Panc1 (cell line): Measurements from ENCODE around the gene EIF3CL. TPM values are rescaled to one million over a fixed set of nuclear protein-coding genes. Genes with fewer than 3 reads are reported as not detected.
"Not testable (repeated sequence)": the region's sequence is repeated elsewhere in the genome, so short reads cannot be mapped to it uniquely, and the experiment has no call there.

Source experiments
- ATAC-seq: fragments of 200-7000 bp; cut with Tn5 transposase; 2 replicates; pipeline ENCODE4 v1.9.1; 2020; ENCODE audit warnings: mild to moderate bottlenecking, moderate library complexity
- BruUV-seq: library from RNA; stranded (reverse); fragments of 400-500 nt; replicated peaks from 2 replicates; lab custom pipeline; 2021; lab: Mats Ljungman, UMichigan
- CTCF ChIA-PET: fragments of 300-600 bp; sonication (Branson Sonifier 250); formaldehyde crosslinking; loops from one replicate; lab custom pipeline; 2022; ENCODE audit warnings: antibody characterized with exemption; lab: Charles Lee
- POLR2A ChIA-PET: fragments of 300-600 bp; sonication (Branson Sonifier 250); formaldehyde crosslinking; loops from one replicate; lab custom pipeline; 2022; ENCODE audit warnings: antibody characterized with exemption; lab: Charles Lee
- DNase-seq: peaks from one replicate; pipeline ENCODE4 v3.0.0-alpha.2; 2010; ENCODE audit warnings: low read depth, low spot score
- H3K27ac ChIP-seq: 2 replicates; pipeline ENCODE4 v1.5.1; 2011; ENCODE audit warnings: mild to moderate bottlenecking, low read length, inconsistent platforms
- H3K27me3 ChIP-seq: fragments of 200-500 bp; sonication (Bioruptor generic); 2 replicates; pipeline ENCODE4 v1.6.0; 2014; ENCODE audit warnings: low read length, inconsistent platforms; ENCODE audit not compliant: control insufficient read depth, insufficient read depth
- H3K36me3 ChIP-seq: fragments of 200-500 bp; sonication (Bioruptor generic); 2 replicates; pipeline ENCODE4 v1.5.1; 2014; ENCODE audit warnings: inconsistent platforms, mild to moderate bottlenecking, low read length, moderate library complexity; ENCODE audit not compliant: control insufficient read depth, insufficient read depth
- H3K4me1 ChIP-seq: 2 replicates; pipeline ENCODE4 v1.5.1; 2011; ENCODE audit warnings: inconsistent platforms, mild to moderate bottlenecking, low read length, moderate library complexity; ENCODE audit not compliant: control insufficient read depth, insufficient read depth
- H3K4me3 ChIP-seq, 2 experiments: 2 replicates each; pipeline ENCODE4 v1.5.1; 2011 to 2012; ENCODE audit warnings: low read depth in 2 of 2, low read length in 2 of 2, mild to moderate bottlenecking in 2 of 2, inconsistent platforms in 1 of 2, moderate library complexity in 1 of 2
- H3K9me3 ChIP-seq: fragments of 200-500 bp; sonication (Bioruptor generic); 2 replicates; pipeline ENCODE4 v1.5.1; 2014; ENCODE audit warnings: low read depth, mild to moderate bottlenecking, inconsistent platforms, low read length, moderate library complexity; ENCODE audit not compliant: control insufficient read depth, insufficient read depth
- in situ Hi-C: cut with HindIII; loops from 2 replicates; pipeline ENCODE4 v1.10.0; 2016; ENCODE audit warnings: low sequenced_read_pairs, low pct_unique_long_range_greater_than_20kb
- intact Hi-C: fragments of 100-400 bp; cut with micrococcal nuclease; formaldehyde crosslinking; loops from one replicate; pipeline ENCODE4 v1.10.0; 2022; ENCODE audit not compliant: unreplicated experiment
- total RNA-seq: library from RNA; stranded (reverse); gene quantifications from one replicate; pipeline ENCODE4 v1.2.1, GENCODE V29; 2021; ENCODE audit not compliant: unreplicated experiment

Gene EIF3CL
- total RNA-seq, 1 experiment from 2014 or later: 64.2 TPM

- H3K4me1 ChIP-seq, CTCF ChIA-PET, intact Hi-C loops, in situ Hi-C loops, H3K36me3 ChIP-seq, BruUV-seq, H3K9me3 ChIP-seq, H3K27ac ChIP-seq, DNase-seq, POLR2A ChIA-PET, H3K4me3 ChIP-seq, H3K27me3 ChIP-seq: not testable (repeated sequence)
- ATAC-seq: peak; percentile 94
Observed at GRCh38 chr16:28426060-28426680, 22.5 kb upstream of the EIF3CL start.

- H3K4me1 ChIP-seq, CTCF ChIA-PET, H3K27me3 ChIP-seq, H3K9me3 ChIP-seq, DNase-seq, intact Hi-C loops, BruUV-seq, POLR2A ChIA-PET, in situ Hi-C loops, H3K36me3 ChIP-seq, H3K4me3 ChIP-seq, H3K27ac ChIP-seq: not testable (repeated sequence)
- ATAC-seq: peak; percentile 73
Observed at GRCh38 chr16:28421071-28421750, 17.6 kb upstream of the EIF3CL start.

- in situ Hi-C loops, H3K27me3 ChIP-seq, H3K9me3 ChIP-seq, POLR2A ChIA-PET, CTCF ChIA-PET, H3K27ac ChIP-seq, ATAC-seq, H3K4me1 ChIP-seq, DNase-seq, intact Hi-C loops, BruUV-seq, H3K36me3 ChIP-seq, H3K4me3 ChIP-seq: not testable (repeated sequence)
Observed at GRCh38 chr16:28417033-28417432, 13.4 kb upstream of the EIF3CL start.

GRCh38 chr16:28414530-28414929 is 10.9 kb upstream of the EIF3CL start:
- CTCF ChIA-PET, H3K27ac ChIP-seq, H3K9me3 ChIP-seq, H3K27me3 ChIP-seq, H3K4me3 ChIP-seq, BruUV-seq, H3K4me1 ChIP-seq, DNase-seq, in situ Hi-C loops, H3K36me3 ChIP-seq, ATAC-seq, intact Hi-C loops, POLR2A ChIA-PET: not testable (repeated sequence)

- POLR2A ChIA-PET, H3K36me3 ChIP-seq, H3K4me3 ChIP-seq, H3K27me3 ChIP-seq, ATAC-seq, CTCF ChIA-PET, BruUV-seq, in situ Hi-C loops, DNase-seq, H3K9me3 ChIP-seq, intact Hi-C loops, H3K4me1 ChIP-seq, H3K27ac ChIP-seq: not testable (repeated sequence)
Observed at GRCh38 chr16:28413585-28413984, 9.9 kb upstream of the EIF3CL start.

GRCh38 chr16:28392054-28392453 is 11.6 kb downstream of the EIF3CL start:
- CTCF ChIA-PET, POLR2A ChIA-PET, H3K36me3 ChIP-seq, H3K27ac ChIP-seq, intact Hi-C loops, H3K27me3 ChIP-seq, DNase-seq, ATAC-seq, BruUV-seq, H3K9me3 ChIP-seq, in situ Hi-C loops, H3K4me3 ChIP-seq, H3K4me1 ChIP-seq: not testable (repeated sequence)

GRCh38 chr16:28382177-28382867 is 21.3 kb downstream of the EIF3CL start:
- POLR2A ChIA-PET, CTCF ChIA-PET, H3K27me3 ChIP-seq, H3K4me1 ChIP-seq, H3K36me3 ChIP-seq, in situ Hi-C loops, DNase-seq, H3K9me3 ChIP-seq, H3K4me3 ChIP-seq, intact Hi-C loops, H3K27ac ChIP-seq: not testable (repeated sequence)
- peak; percentile 71 for ATAC-seq
- BruUV-seq: TSS peak; percentile 21
